ENCODE data around the gene ZNF576. TPM values are rescaled to one million over a fixed set of nuclear protein-coding genes. Genes with fewer than 3 reads are reported as not detected.

ZNF576 gene
- total and polyA plus RNA-seq, 7 donors = 10.3 to 22.7 (median 16.0) TPM

DNA sequence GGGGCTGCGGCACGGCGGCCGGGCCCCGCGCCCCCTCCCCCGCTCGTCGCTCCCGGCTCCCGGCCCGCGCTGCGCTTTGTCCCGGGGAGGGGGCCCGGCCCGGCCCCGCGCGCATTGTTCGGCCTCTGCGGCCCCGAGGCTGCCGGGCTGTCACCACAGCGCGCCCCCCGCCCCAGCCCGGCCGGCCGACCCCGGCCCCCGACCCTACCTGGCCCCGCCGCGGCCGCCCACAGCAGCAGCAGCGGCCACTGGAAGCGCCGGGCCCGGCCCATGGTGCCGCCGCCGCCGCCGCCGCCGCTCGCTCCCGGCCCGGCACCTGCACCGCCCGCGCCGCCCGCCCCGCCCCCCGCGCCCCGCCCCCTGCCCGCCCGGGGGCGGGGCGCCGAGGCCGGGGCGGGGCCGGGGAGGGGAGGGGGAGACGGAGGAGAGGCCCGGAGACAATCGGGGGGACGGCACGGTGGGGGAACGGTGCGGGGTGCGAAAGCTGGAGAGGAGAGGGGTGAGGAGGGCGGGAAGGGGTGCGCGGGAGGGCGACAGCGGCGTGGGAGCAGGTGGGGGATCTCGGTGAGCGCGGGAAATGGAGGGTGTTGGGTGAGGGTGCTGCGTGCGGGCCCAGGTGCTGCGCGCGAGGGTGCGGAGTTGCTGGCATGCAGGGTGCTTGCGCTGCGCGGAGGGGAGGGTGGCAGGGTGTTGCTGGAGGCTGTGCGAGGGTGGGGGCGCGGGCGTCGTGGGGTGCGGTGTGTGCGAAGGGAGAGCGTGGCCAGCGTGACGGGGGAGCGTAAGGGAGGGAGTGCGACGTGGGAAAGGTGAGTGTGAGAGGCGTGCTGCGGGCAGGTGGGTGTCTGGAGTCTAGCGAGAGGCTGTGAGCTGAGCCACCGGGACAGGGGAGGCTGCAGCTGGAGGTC lies 43.4 kb downstream of the ZNF576 start, which contains the start of gene CADM4:
TSS of gene CADM4 (minus strand) at position 332 of the 905 bp plus-strand sequence. CDS start at position 272, 60 bp downstream.
- Histone ChIP-seq H3K9me3 (no peaks in the 10 kb centered on the region), H3K27me3 (ENCODE audit: insufficient read depth in 3 of 3, low read length in 2 of 3) (peaks cover 0 to 10% (median 5%) of the 10 kb centered on the region in 3 donors), H3K27ac (no peak within 1 kb of the TSS), H3K36me3 (ENCODE audit: insufficient read depth in 1 of 2, low read depth in 1 of 2) (no peaks in the 10 kb centered on the region), H3K4me3 (peak within 1 kb of the TSS; percentile 62), H3K4me1 (no peaks in the 10 kb centered on the region)
- TF ChIP-seq, protein P1, sequence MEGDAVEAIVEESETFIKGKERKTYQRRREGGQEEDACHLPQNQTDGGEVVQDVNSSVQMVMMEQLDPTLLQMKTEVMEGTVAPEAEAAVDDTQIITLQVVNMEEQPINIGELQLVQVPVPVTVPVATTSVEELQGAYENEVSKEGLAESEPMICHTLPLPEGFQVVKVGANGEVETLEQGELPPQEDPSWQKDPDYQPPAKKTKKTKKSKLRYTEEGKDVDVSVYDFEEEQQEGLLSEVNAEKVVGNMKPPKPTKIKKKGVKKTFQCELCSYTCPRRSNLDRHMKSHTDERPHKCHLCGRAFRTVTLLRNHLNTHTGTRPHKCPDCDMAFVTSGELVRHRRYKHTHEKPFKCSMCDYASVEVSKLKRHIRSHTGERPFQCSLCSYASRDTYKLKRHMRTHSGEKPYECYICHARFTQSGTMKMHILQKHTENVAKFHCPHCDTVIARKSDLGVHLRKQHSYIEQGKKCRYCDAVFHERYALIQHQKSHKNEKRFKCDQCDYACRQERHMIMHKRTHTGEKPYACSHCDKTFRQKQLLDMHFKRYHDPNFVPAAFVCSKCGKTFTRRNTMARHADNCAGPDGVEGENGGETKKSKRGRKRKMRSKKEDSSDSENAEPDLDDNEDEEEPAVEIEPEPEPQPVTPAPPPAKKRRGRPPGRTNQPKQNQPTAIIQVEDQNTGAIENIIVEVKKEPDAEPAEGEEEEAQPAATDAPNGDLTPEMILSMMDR (IDR thresholded peaks at IDR 0.05) = no peak
- DNase-seq (peak; percentile 23 to 56), ATAC-seq (peak; percentile 61 to 88 (median 73))
- 0 to 1% (median 1%) methylated on average over 37 to 108 of the region's 110 CpGs for WGBS, 3 donors
- intact Hi-C loops (cut with DNase I) = no loop called here

DNA sequence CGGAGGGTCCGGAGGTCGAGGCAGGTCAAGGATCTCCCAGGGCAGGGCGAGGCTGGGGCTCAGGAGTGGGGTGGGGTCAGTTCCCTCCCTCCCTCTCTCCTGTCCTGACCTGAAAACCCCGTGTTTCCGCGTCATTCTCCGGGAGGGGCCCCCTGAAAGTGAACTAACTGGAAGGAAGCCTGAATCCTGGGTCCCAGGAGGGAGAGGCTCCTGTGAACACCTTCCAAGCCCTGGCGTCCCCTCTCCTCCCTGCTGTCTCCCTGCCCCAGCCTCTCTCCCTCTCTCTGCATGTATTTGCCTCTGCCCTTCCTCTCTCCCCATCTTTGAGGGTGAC lies 44.0 kb downstream of the ZNF576 start:
- H3K36me3 ChIP-seq (ENCODE audit: insufficient read depth in 1 of 2, low read depth in 1 of 2) = no peaks in the 10 kb centered on the region
- intact Hi-C loops (cut with DNase I) = no loop called here
- H3K27me3 ChIP-seq (ENCODE audit: insufficient read depth in 3 of 3, low read length in 2 of 3) = peaks cover 0 to 10% (median 5%) of the 10 kb centered on the region in 3 donors
- H3K27ac ChIP-seq = no peak overlapping the region
- H3K4me3 ChIP-seq = peak overlapping the region; percentile 62
- WGBS, 3 donors = 4 to 8% (median 5%) methylated on average over 6 to 9 of the region's 9 CpGs
- no peaks in the 10 kb centered on the region for H3K9me3 ChIP-seq
- TF ChIP-seq, protein P1 (IDR thresholded peaks at IDR 0.05) = no peak
- DNase-seq (no peak), ATAC-seq (peak in 1 of 4 donors; percentile 21)
- no peaks in the 10 kb centered on the region for H3K4me1 ChIP-seq

DNA sequence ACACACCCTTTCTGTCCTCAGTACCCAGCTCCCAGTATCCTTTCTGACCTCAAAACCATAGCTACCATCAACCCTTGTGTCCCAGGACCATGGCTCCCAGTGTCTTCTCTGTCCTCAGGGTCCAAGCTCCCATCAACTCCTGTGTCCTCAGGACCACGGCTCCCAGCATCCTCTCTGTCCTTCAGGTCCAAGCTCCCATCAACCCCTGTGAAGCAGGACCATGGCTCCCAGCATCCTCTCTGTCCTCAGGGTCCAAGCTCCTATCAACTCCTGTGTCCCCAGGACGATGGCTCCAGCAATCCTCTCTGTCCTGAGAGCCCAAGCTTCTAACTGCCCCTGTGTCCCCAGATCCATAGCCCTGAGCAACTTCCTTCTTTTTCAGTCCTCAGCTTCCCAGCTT lies 44.9 kb downstream of the ZNF576 start:
- Histone ChIP-seq H3K4me3 (no peak overlapping the region), H3K27ac (no peak overlapping the region), H3K36me3 (ENCODE audit: insufficient read depth in 1 of 2, low read depth in 1 of 2) (no peaks in the 10 kb centered on the region), H3K27me3 (ENCODE audit: insufficient read depth in 3 of 3, low read length in 2 of 3) (peaks cover 0 to 10% (median 5%) of the 10 kb centered on the region in 3 donors), H3K4me1 (no peaks in the 10 kb centered on the region), H3K9me3 (no peaks in the 10 kb centered on the region)
- no peak for DNase-seq
- 66 to 73% (median 72%) methylated on average over 2 of the region's 2 CpGs for WGBS, 3 donors
- intact Hi-C loops (cut with DNase I) = no loop called here
- TF ChIP-seq, protein P1 (IDR thresholded peaks at IDR 0.05) = no peak
- ATAC-seq = no peak

DNA sequence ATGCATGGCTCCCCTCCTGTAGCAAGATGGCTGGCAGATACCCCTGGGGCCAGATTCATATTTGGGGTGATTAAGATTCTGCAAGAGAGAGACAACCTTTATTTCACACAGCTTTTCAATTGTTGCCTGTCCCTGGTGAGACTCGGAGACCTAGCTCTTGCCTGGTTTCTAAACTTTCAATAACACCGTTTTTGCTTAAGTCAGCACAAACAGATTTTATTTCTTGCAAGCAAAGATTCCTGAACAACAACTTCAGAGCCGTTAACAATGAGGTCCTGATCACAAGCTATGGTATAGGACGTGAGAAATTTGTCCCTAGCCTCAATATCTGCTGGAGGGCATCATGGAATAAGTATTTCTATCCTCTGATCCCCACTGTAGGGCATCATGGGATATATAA lies 46.1 kb downstream of the ZNF576 start:
- intact Hi-C loops (cut with DNase I) = no loop called here
- peaks cover 0 to 10% (median 5%) of the 10 kb centered on the region in 3 donors for H3K27me3 ChIP-seq (ENCODE audit: insufficient read depth in 3 of 3, low read length in 2 of 3)
- no peaks in the 10 kb centered on the region for H3K4me1 ChIP-seq
- 81 to 87% (median 82%) methylated on average over 4 of the region's 4 CpGs for WGBS, 3 donors
- TF ChIP-seq, protein P1 (IDR thresholded peaks at IDR 0.05) = no peak
- H3K4me3 ChIP-seq = no peak overlapping the region
- no peak overlapping the region for H3K27ac ChIP-seq
- no peaks in the 10 kb centered on the region for H3K36me3 ChIP-seq (ENCODE audit: insufficient read depth in 1 of 2, low read depth in 1 of 2)
- no peaks in the 10 kb centered on the region for H3K9me3 ChIP-seq
- ATAC-seq = no peak
- no peak for DNase-seq

Measured in psoas muscle (tissue), 8 donors.